Right lobe of liver (tissue), 4 donors: ENCODE measurements around the gene OSBPL9.

Experiments used
- CTCF ChIP-seq, 4 donors: fragments of 200-600 bp in 3 of 4; fragments of 450-650 bp in 1 of 4; IDR thresholded peaks; one replicate each; pipeline versions ENCODE4 v1.5.1 to v1.8.0; 2016 to 2022; ENCODE audit warnings: antibody characterized with exemption in 4 of 4, mild to moderate bottlenecking in 2 of 4
- POLR2A ChIP-seq: fragments of 450-650 bp; IDR thresholded peaks from one replicate; pipeline ENCODE4 v1.6.1; 2017; ENCODE audit warnings: antibody characterized with exemption, mild to moderate bottlenecking
- donor health status: DM: no; HTN: no; CAD: no.
- donor health status: DM: no; HTN: no; CAD: no.
- donor health status: DM: no; HTN: yes; CAD: no.

- TF ChIP-seq CTCF (IDR thresholded peaks at IDR 0.05): no peak
- TF ChIP-seq POLR2A: no peak
Measured at GRCh38 chr1:51729824-51730301, 113.0 kb downstream of the OSBPL9 start.
